HepG2 (cell line): ENCODE results near the gene ZG16. TPM values are rescaled to one million over a fixed set of nuclear protein-coding genes. Genes with fewer than 3 reads are reported as not detected.

ENCODE experiments used
- ATF7 ChIP-seq, 2 experiments: fragments of 450-650 bp in 1 of 2; sonication (generic) in 1 of 2; formaldehyde crosslinking in 1 of 2; IDR thresholded peaks; 2 replicates each; pipeline versions ENCODE4 v1.4.0 to v1.6.1; 2016 to 2020; ENCODE audit warnings: antibody characterized with exemption in 1 of 2, mild to moderate bottlenecking in 1 of 2, missing genetic modification reagents in 1 of 2
- CEBPG ChIP-seq: IDR thresholded peaks from 2 replicates; pipeline ENCODE4 v1.6.1; 2016
- CENPX ChIP-seq: sonication (generic); formaldehyde crosslinking; IDR thresholded peaks from 2 replicates; pipeline ENCODE4 v1.9.0; 2021; ENCODE audit warnings: mild to moderate bottlenecking, missing genetic modification reagents, moderate library complexity
- EEA1 ChIP-seq: sonication (generic); formaldehyde crosslinking; IDR thresholded peaks from 2 replicates; pipeline ENCODE4 v1.5.1; 2020; ENCODE audit warnings: mild to moderate bottlenecking, missing genetic modification reagents, borderline replicate concordance
- ELF3 ChIP-seq: IDR thresholded peaks from 2 replicates; pipeline ENCODE4 v1.6.1; 2016; ENCODE audit warnings: missing genetic modification reagents, missing compliant biosample characterization
- FOXP1 ChIP-seq, 2 experiments: fragments of 450-650 bp in 1 of 2; IDR thresholded peaks; 2 replicates each; pipeline ENCODE4 v1.6.1; 2017 to 2018; ENCODE audit warnings: antibody characterized with exemption in 1 of 2
- HDAC1 ChIP-seq: sonication (generic); formaldehyde crosslinking; IDR thresholded peaks from 2 replicates; pipeline ENCODE4 v1.5.1; 2020; ENCODE audit warnings: mild to moderate bottlenecking, missing genetic modification reagents
- HNF4G ChIP-seq, 2 experiments: sonication (generic) in 1 of 2; formaldehyde crosslinking in 1 of 2; IDR thresholded peaks; 2 replicates each; pipeline versions ENCODE4 v1.4.0 to v1.6.1; 2011 to 2020; ENCODE audit warnings: borderline replicate concordance in 2 of 2, low read depth in 2 of 2, mild to moderate bottlenecking in 2 of 2, low read length in 1 of 2, missing genetic modification reagents in 1 of 2, moderate library complexity in 1 of 2
- JUND ChIP-seq: sonication (generic); formaldehyde crosslinking; IDR thresholded peaks from 2 replicates; pipeline ENCODE4 v1.8.0; 2022; ENCODE audit warnings: mild to moderate bottlenecking, missing genetic modification reagents
- KAT7 ChIP-seq: IDR thresholded peaks from 2 replicates; pipeline ENCODE4 v1.6.1; 2018; ENCODE audit warnings: borderline replicate concordance, missing compliant biosample characterization
- MAFK ChIP-seq, 2 experiments: IDR thresholded peaks in 1 of 2; conservative IDR thresholded peaks in 1 of 2; 2 replicates each; pipeline ENCODE4 v1.6.1; 2011; ENCODE audit warnings: improper control_type of control experiment in 2 of 2, low read length in 2 of 2
- MED8 ChIP-seq: sonication (generic); formaldehyde crosslinking; IDR thresholded peaks from 2 replicates; pipeline ENCODE4 v1.8.1; 2023; ENCODE audit warnings: mild to moderate bottlenecking, missing genetic modification reagents; ENCODE audit not compliant: insufficient replicate concordance
- PRMT3 ChIP-seq: sonication (generic); formaldehyde crosslinking; IDR thresholded peaks from 2 replicates; pipeline ENCODE4 v1.8.1; 2022; ENCODE audit warnings: low read depth, mild to moderate bottlenecking, moderate library complexity, missing genetic modification reagents, borderline replicate concordance
- RBM22 ChIP-seq: fragments of 200-400 bp; formaldehyde crosslinking; optimal IDR thresholded peaks from 2 replicates; pipeline ENCODE3; 2017; ENCODE audit warnings: mild to moderate bottlenecking, low read length, moderate library complexity
- RFX3 ChIP-seq: IDR thresholded peaks from 2 replicates; pipeline ENCODE4 v1.6.1; 2016; ENCODE audit warnings: missing biosample characterization, missing genetic modification reagents
- SETDB1 ChIP-seq: sonication (generic); formaldehyde crosslinking; IDR thresholded peaks from 2 replicates; pipeline ENCODE4 v1.5.1; 2020; ENCODE audit warnings: missing genetic modification reagents, mild to moderate bottlenecking, borderline replicate concordance
- ZNF274 ChIP-seq: sonication (generic); formaldehyde crosslinking; IDR thresholded peaks from 2 replicates; pipeline ENCODE4 v1.5.1; 2020; ENCODE audit warnings: mild to moderate bottlenecking, missing genetic modification reagents
- ZNF562 ChIP-seq: sonication (generic); formaldehyde crosslinking; IDR thresholded peaks from 2 replicates; pipeline ENCODE4 v1.8.0; 2022; ENCODE audit warnings: missing genetic modification reagents, borderline replicate concordance
- ZNF713 ChIP-seq: sonication (generic); formaldehyde crosslinking; IDR thresholded peaks from 2 replicates; pipeline ENCODE4 v1.4.0; 2020; ENCODE audit warnings: mild to moderate bottlenecking, missing genetic modification reagents
- polyA plus RNA-seq, 8 experiments: library from polyadenylated mRNA; depleted of rRNA in 3 of 8; stranded (reverse) in 7 of 8; unstranded in 1 of 8; fragments of >200 nt; fragmentation: Illumina TruSeq in 4 of 8; extraction: Trizol in 4 of 8; gene quantifications; 2 replicates each; pipeline versions ENCODE4 v1.2.1 to v1.2.3, GENCODE V29; 2011 to 2016; ENCODE audit warnings: low read depth in 4 of 8, missing spikeins in 1 of 8, mixed read lengths in 1 of 8; ENCODE audit not compliant: insufficient read depth in 1 of 8
- total RNA-seq, 5 experiments: library from RNA; depleted of rRNA; stranded (reverse); fragments of >200 nt; fragmentation: Illumina TruSeq; extraction: Trizol; gene quantifications; 2 replicates each; pipeline ENCODE4 v1.2.3, GENCODE V29; 2016; ENCODE audit warnings: low read depth in 1 of 5
- TF ChIP-seq, protein P1 (sequence below): sonication (generic); formaldehyde crosslinking; IDR thresholded peaks from 2 replicates; pipeline ENCODE4 v1.9.0; 2021; ENCODE audit warnings: missing genetic modification reagents, borderline replicate concordance
- TF ChIP-seq, protein P2 (sequence below): sonication (generic); formaldehyde crosslinking; IDR thresholded peaks from 2 replicates; pipeline ENCODE4 v1.4.0; 2020; ENCODE audit warnings: missing genetic modification reagents
- TF ChIP-seq, protein P3 (sequence below): sonication (generic); formaldehyde crosslinking; IDR thresholded peaks from 2 replicates; pipeline ENCODE4 v1.4.0; 2020; ENCODE audit warnings: mild to moderate bottlenecking, missing genetic modification reagents

ZG16 gene
- total and polyA plus RNA-seq, 2 of the 13 experiments (the other 11 are each of a cell fraction or from before 2014, with no cell fraction given), result 0.04 to 0.07 TPM

DNA sequence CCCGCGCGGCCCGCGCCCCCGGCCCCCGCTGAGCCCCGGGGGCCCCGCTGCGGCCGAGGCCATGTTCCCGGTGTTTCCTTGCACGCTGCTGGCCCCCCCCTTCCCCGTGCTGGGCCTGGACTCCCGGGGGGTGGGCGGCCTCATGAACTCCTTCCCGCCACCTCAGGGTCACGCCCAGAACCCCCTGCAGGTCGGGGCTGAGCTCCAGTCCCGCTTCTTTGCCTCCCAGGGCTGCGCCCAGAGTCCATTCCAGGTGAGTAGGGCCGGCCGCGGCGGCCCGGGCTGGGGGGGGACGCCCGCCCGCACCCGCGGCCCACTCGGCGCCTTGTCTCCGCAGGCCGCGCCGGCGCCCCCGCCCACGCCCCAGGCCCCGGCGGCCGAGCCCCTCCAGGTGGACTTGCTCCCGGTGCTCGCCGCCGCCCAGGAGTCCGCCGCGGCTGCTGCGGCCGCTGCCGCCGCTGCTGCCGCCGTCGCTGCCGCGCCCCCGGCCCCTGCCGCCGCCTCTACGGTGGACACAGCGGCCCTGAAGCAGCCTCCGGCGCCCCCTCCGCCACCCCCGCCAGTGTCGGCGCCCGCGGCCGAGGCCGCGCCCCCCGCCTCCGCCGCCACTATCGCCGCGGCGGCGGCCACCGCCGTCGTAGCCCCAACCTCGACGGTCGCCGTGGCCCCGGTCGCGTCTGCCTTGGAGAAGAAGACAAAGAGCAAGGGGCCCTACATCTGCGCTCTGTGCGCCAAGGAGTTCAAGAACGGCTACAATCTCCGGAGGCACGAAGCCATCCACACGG lies 28.8 kb downstream of the ZG16 start (continued):
- TF ChIP-seq, protein P1, sequence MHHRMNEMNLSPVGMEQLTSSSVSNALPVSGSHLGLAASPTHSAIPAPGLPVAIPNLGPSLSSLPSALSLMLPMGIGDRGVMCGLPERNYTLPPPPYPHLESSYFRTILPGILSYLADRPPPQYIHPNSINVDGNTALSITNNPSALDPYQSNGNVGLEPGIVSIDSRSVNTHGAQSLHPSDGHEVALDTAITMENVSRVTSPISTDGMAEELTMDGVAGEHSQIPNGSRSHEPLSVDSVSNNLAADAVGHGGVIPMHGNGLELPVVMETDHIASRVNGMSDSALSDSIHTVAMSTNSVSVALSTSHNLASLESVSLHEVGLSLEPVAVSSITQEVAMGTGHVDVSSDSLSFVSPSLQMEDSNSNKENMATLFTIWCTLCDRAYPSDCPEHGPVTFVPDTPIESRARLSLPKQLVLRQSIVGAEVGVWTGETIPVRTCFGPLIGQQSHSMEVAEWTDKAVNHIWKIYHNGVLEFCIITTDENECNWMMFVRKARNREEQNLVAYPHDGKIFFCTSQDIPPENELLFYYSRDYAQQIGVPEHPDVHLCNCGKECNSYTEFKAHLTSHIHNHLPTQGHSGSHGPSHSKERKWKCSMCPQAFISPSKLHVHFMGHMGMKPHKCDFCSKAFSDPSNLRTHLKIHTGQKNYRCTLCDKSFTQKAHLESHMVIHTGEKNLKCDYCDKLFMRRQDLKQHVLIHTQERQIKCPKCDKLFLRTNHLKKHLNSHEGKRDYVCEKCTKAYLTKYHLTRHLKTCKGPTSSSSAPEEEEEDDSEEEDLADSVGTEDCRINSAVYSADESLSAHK, result peak; percentile 57; the same call in 1 of the 2 replicates
- TF ChIP-seq RFX3 (CRISPR knock-in tag), result no peak
- TF ChIP-seq CENPX (CRISPR knock-in tag), result no peak
- TF ChIP-seq, protein P2, sequence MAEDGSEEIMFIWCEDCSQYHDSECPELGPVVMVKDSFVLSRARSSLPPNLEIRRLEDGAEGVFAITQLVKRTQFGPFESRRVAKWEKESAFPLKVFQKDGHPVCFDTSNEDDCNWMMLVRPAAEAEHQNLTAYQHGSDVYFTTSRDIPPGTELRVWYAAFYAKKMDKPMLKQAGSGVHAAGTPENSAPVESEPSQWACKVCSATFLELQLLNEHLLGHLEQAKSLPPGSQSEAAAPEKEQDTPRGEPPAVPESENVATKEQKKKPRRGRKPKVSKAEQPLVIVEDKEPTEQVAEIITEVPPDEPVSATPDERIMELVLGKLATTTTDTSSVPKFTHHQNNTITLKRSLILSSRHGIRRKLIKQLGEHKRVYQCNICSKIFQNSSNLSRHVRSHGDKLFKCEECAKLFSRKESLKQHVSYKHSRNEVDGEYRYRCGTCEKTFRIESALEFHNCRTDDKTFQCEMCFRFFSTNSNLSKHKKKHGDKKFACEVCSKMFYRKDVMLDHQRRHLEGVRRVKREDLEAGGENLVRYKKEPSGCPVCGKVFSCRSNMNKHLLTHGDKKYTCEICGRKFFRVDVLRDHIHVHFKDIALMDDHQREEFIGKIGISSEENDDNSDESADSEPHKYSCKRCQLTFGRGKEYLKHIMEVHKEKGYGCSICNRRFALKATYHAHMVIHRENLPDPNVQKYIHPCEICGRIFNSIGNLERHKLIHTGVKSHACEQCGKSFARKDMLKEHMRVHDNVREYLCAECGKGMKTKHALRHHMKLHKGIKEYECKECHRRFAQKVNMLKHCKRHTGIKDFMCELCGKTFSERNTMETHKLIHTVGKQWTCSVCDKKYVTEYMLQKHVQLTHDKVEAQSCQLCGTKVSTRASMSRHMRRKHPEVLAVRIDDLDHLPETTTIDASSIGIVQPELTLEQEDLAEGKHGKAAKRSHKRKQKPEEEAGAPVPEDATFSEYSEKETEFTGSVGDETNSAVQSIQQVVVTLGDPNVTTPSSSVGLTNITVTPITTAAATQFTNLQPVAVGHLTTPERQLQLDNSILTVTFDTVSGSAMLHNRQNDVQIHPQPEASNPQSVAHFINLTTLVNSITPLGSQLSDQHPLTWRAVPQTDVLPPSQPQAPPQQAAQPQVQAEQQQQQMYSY (CRISPR knock-in tag), result no peak
- no peak for TF ChIP-seq ATF7 (IDR thresholded peaks at IDR 0.05)
- no peak for TF ChIP-seq ATF7 (CRISPR knock-in tag; IDR thresholded peaks at IDR 0.05)
- TF ChIP-seq ELF3 (CRISPR knock-in tag), result no peak
- no peak for TF ChIP-seq PRMT3 (CRISPR knock-in tag)
- TF ChIP-seq SETDB1 (CRISPR knock-in tag), result no peak
- TF ChIP-seq ZNF713 (CRISPR knock-in tag), result no peak
- no peak for TF ChIP-seq HDAC1 (CRISPR knock-in tag)
- TF ChIP-seq MED8 (CRISPR knock-in tag), result no peak
- TF ChIP-seq HNF4G (IDR thresholded peaks at IDR 0.05; ENCODE audit: borderline replicate concordance, low read depth, low read length), result no peak
- no peak for TF ChIP-seq HNF4G (CRISPR knock-in tag; IDR thresholded peaks at IDR 0.05; ENCODE audit: borderline replicate concordance, low read depth)
- TF ChIP-seq KAT7, result no peak; the same call in 1 of the 2 replicates
- TF ChIP-seq MAFK (conservative IDR thresholded peaks at IDR 0.05 in 1 of 2, IDR thresholded peaks at IDR 0.05 in 1 of 2; ENCODE audit: low read length in 2 of 2), result no peak
- no peak for TF ChIP-seq RBM22
- no peak for TF ChIP-seq ZNF562 (CRISPR knock-in tag)
- TF ChIP-seq ZNF274 (CRISPR knock-in tag), result no peak
- no peak for TF ChIP-seq EEA1 (CRISPR knock-in tag)
- TF ChIP-seq FOXP1 (IDR thresholded peaks at IDR 0.05), result no peak
- TF ChIP-seq FOXP1 (CRISPR knock-in tag; IDR thresholded peaks at IDR 0.05), result no peak
- TF ChIP-seq JUND, result 0 out of 2 replicates have a peak, but pooled peaks have one; percentile 21
- TF ChIP-seq, protein P3, sequence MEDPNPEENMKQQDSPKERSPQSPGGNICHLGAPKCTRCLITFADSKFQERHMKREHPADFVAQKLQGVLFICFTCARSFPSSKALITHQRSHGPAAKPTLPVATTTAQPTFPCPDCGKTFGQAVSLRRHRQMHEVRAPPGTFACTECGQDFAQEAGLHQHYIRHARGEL (CRISPR knock-in tag), result no peak
- no peak for TF ChIP-seq CEBPG (CRISPR knock-in tag)
